ENCODE measurements around the gene ZDHHC21. TPM values are rescaled to one million over a fixed set of nuclear protein-coding genes. Genes with fewer than 3 reads are reported as not detected.

The ZDHHC21 gene
- total RNA-seq, 1 experiment from 2014 or later: 9.9 TPM

DNA sequence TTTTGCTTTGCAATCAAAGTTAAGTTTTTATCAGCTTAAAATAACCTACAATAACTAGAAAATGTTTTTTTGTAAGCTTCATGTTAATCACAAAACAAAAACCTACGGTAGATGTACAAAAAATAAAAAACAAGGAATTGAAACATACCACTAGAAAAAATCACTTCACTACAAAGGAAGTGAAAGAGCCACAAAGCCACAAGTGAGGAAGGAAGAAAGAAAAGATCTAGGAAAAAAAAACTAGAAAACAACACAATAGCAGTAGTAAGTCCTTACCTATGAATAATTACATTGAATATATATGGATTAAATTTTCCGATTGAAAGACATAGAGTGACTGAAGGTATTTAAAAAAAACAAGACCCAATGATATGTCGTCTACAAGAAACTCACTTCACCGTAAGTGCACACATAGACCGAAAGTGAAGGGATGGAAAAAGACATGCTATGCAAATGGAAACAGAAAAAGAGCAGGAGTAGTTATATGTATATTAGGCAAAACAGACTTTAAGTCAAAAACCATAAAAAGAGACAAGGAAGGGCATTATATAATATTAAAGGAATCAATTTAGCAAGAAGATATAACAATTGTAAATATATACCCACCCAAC is 13.4 kb upstream of the ZDHHC21 start:
- no TSS peak for BruUV-seq (replicated peaks)
- Mint-ChIP-seq H3K36me3 (ENCODE audit: insufficient read depth, unreplicated experiment) (peaks cover 6% of the 10 kb centered on the region), H3K27ac (ENCODE audit: low read depth, unreplicated experiment) (no peak overlapping the region), H3K4me3 (ENCODE audit: unreplicated experiment) (no peak overlapping the region), H3K27me3 (ENCODE audit: insufficient read depth, unreplicated experiment) (no peaks in the 10 kb centered on the region), H3K4me1 (ENCODE audit: insufficient read depth, unreplicated experiment) (no peaks in the 10 kb centered on the region), H3K9me3 (ENCODE audit: unreplicated experiment) (peaks cover 17% of the 10 kb centered on the region)
- TF ChIP-seq, protein P1, sequence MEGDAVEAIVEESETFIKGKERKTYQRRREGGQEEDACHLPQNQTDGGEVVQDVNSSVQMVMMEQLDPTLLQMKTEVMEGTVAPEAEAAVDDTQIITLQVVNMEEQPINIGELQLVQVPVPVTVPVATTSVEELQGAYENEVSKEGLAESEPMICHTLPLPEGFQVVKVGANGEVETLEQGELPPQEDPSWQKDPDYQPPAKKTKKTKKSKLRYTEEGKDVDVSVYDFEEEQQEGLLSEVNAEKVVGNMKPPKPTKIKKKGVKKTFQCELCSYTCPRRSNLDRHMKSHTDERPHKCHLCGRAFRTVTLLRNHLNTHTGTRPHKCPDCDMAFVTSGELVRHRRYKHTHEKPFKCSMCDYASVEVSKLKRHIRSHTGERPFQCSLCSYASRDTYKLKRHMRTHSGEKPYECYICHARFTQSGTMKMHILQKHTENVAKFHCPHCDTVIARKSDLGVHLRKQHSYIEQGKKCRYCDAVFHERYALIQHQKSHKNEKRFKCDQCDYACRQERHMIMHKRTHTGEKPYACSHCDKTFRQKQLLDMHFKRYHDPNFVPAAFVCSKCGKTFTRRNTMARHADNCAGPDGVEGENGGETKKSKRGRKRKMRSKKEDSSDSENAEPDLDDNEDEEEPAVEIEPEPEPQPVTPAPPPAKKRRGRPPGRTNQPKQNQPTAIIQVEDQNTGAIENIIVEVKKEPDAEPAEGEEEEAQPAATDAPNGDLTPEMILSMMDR (IDR thresholded peaks at IDR 0.05; ENCODE audit: unreplicated experiment): no peak
- intact Hi-C loops (cut with micrococcal nuclease): no loop called here
- ChIA-PET CTCF (interaction anchor here (0.6 kb wide), 2 partner anchors 242 to 437 kb away, joined by 3 to 4 read pairs; no protein-coding TSS in a partner anchor), POLR2A (interaction anchor here (0.8 kb wide), 1 partner anchor 14 kb away, joined by 3 read pairs; no protein-coding TSS in a partner anchor)
- DNase-seq (ENCODE audit: unreplicated experiment): no peak

DNA sequence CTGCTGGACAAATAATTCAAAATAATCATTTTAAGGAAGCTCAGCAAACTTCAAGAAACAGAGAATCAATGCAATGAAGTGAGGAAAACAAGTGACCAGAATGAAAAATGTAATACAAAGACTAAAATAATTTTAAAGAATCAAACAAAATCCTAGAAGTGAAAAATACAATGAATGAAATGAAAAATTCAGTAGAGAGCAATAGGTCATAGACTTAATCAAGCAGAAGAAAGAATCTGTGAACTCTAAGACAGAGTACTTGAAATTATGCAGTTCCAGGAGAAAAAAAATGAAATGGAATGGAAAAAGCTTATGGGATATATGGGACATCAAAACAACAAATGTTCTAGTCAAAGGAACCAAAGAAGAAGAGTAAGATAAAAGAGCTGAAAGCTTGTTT is 11.8 kb upstream of the ZDHHC21 start:
- BruUV-seq (replicated peaks): no TSS peak
- intact Hi-C loops (cut with micrococcal nuclease): no loop called here
- Mint-ChIP-seq H3K27me3 (ENCODE audit: insufficient read depth, unreplicated experiment) (no peaks in the 10 kb centered on the region), H3K4me3 (ENCODE audit: unreplicated experiment) (no peak overlapping the region), H3K36me3 (ENCODE audit: insufficient read depth, unreplicated experiment) (peaks cover 6% of the 10 kb centered on the region), H3K4me1 (ENCODE audit: insufficient read depth, unreplicated experiment) (no peaks in the 10 kb centered on the region), H3K27ac (ENCODE audit: low read depth, unreplicated experiment) (no peak overlapping the region), H3K9me3 (ENCODE audit: unreplicated experiment) (peaks cover 17% of the 10 kb centered on the region)
- no peak for DNase-seq (ENCODE audit: unreplicated experiment)
- ChIA-PET POLR2A (no interaction called here), CTCF (no interaction called here)
- TF ChIP-seq, protein P1 (IDR thresholded peaks at IDR 0.05; ENCODE audit: unreplicated experiment): no peak

DNA sequence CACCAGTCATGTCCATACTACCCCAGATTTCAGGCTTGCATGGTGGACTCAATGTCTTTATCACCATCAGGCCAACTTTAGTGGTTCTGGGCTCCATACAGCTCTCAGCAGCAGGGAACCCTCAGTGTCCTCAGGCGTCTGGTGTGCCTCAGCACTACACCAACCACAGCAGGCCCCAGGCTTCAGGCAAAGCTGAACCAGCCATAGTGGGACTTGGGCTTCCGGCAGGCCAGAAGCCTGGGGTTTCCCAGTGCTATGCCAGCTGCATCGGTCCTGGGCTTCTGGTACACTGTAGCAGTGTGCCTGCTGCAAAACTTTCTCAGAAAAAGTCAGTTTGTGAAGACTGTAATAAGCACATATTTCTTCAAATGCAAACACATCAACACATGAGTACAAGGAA is 11.0 kb upstream of the ZDHHC21 start:
- ChIA-PET POLR2A (no interaction called here), CTCF (no interaction called here)
- intact Hi-C loops (cut with micrococcal nuclease): no loop called here
- no peak for DNase-seq (ENCODE audit: unreplicated experiment)
- Mint-ChIP-seq H3K4me3 (ENCODE audit: unreplicated experiment) (no peak overlapping the region), H3K36me3 (ENCODE audit: insufficient read depth, unreplicated experiment) (peaks cover 6% of the 10 kb centered on the region), H3K27me3 (ENCODE audit: insufficient read depth, unreplicated experiment) (no peaks in the 10 kb centered on the region), H3K27ac (ENCODE audit: low read depth, unreplicated experiment) (no peak overlapping the region), H3K4me1 (ENCODE audit: insufficient read depth, unreplicated experiment) (no peaks in the 10 kb centered on the region), H3K9me3 (ENCODE audit: unreplicated experiment) (peaks cover 17% of the 10 kb centered on the region)
- no TSS peak for BruUV-seq (replicated peaks)
- TF ChIP-seq, protein P1 (IDR thresholded peaks at IDR 0.05; ENCODE audit: unreplicated experiment): no peak

GRCh38 chr9:14702200-14702720 is 9.0 kb upstream of the ZDHHC21 start:
- Mint-ChIP-seq H3K36me3 (ENCODE audit: insufficient read depth, unreplicated experiment) (peaks cover 6% of the 10 kb centered on the region), H3K27me3 (ENCODE audit: insufficient read depth, unreplicated experiment) (peaks cover 14% of the 10 kb centered on the region), H3K4me1 (ENCODE audit: insufficient read depth, unreplicated experiment) (no peaks in the 10 kb centered on the region), H3K27ac (ENCODE audit: low read depth, unreplicated experiment) (no peak overlapping the region), H3K9me3 (ENCODE audit: unreplicated experiment) (peaks cover 17% of the 10 kb centered on the region), H3K4me3 (ENCODE audit: unreplicated experiment) (no peak overlapping the region)
- no peak for DNase-seq (ENCODE audit: unreplicated experiment)
- BruUV-seq (replicated peaks): no TSS peak
- POLR2A ChIA-PET: no interaction called here
- intact Hi-C loops (cut with micrococcal nuclease): no loop called here
- TF ChIP-seq, protein P1 (IDR thresholded peaks at IDR 0.05; ENCODE audit: unreplicated experiment): no peak
- CTCF ChIA-PET: no interaction called here
